DOHH2 (cell line): ENCODE results near the gene CCN5.
"Not testable (repeated sequence)": the region's sequence is repeated elsewhere in the genome, so short reads cannot be mapped to it uniquely, and the experiment has no call there.

Source experiments
- H3F3A ChIP-seq: fragments of 200-600 bp; sonication (generic), shearing (Covaris generic); 2 replicates; pipeline ENCODE4 v1.6.0; 2016; ENCODE audit warnings: antibody characterized with exemption, mild to moderate bottlenecking; ENCODE audit not compliant: control insufficient read depth, insufficient read depth
- H3K27ac ChIP-seq: fragments of 200-600 bp; sonication (generic); 2 replicates; pipeline ENCODE4 v1.5.1; 2014; ENCODE audit warnings: low read depth, mild to moderate bottlenecking, low read length, moderate library complexity
- H3K27me3 ChIP-seq: fragments of 200-600 bp; sonication (generic); 2 replicates; pipeline ENCODE4 v1.6.1; 2014; ENCODE audit warnings: mild to moderate bottlenecking, low read length, mixed read lengths; ENCODE audit not compliant: control insufficient read depth
- H3K36me3 ChIP-seq: fragments of 200-600 bp; sonication (generic); 2 replicates; pipeline ENCODE4 v1.6.1; 2014; ENCODE audit warnings: mild to moderate bottlenecking, low read length, moderate library complexity, mixed read lengths; ENCODE audit not compliant: control insufficient read depth
- H3K4me1 ChIP-seq: fragments of 200-600 bp; sonication (generic); 2 replicates; pipeline ENCODE4 v1.6.1; 2014; ENCODE audit warnings: mild to moderate bottlenecking, low read length, mixed read lengths; ENCODE audit not compliant: control insufficient read depth
- H3K4me2 ChIP-seq: fragments of 200-600 bp; sonication (generic); 2 replicates; pipeline ENCODE4 v1.6.0; 2014; ENCODE audit warnings: mild to moderate bottlenecking, low read length, moderate library complexity
- H3K4me3 ChIP-seq: fragments of 200-600 bp; sonication (generic); 2 replicates; pipeline ENCODE4 v1.5.1; 2014; ENCODE audit warnings: mild to moderate bottlenecking, low read length, mixed read lengths
- H3K79me2 ChIP-seq: fragments of 200-600 bp; sonication (generic); 2 replicates; pipeline ENCODE4 v1.6.1; 2014; ENCODE audit warnings: mild to moderate bottlenecking, low read length, mixed read lengths; ENCODE audit not compliant: control insufficient read depth
- H3K9me2 ChIP-seq: fragments of 200-600 bp; sonication (generic); replicated peaks from 2 replicates; pipeline ENCODE4 v1.6.1; 2014; ENCODE audit warnings: mild to moderate bottlenecking, low read length, mixed read lengths; ENCODE audit not compliant: control insufficient read depth
- H3K9me3 ChIP-seq: fragments of 200-600 bp; sonication (generic); 2 replicates; pipeline ENCODE4 v1.6.1; 2014; ENCODE audit warnings: antibody characterized with exemption, low read length, mixed read lengths; ENCODE audit not compliant: control insufficient read depth, insufficient read depth
- H4K20me1 ChIP-seq: fragments of 200-600 bp; sonication (generic); 2 replicates; pipeline ENCODE4 v1.6.0; 2014; ENCODE audit warnings: low read depth, mild to moderate bottlenecking, antibody characterized with exemption, low read length, moderate library complexity; ENCODE audit not compliant: control insufficient read depth, insufficient read depth
- EZH2phosphoT487 ChIP-seq: fragments of 200-600 bp; sonication (generic); IDR thresholded peaks from 2 replicates; pipeline ENCODE4 v1.6.1; 2017; ENCODE audit warnings: borderline replicate concordance, mild to moderate bottlenecking, antibody characterized with exemption, low read length, moderate library complexity, mixed read lengths
- TF ChIP-seq, protein P1 (sequence below): fragments of 200-600 bp; sonication (generic); IDR thresholded peaks from one replicate; pipeline ENCODE4 v1.5.1; 2014; ENCODE audit warnings: antibody characterized with exemption, mild to moderate bottlenecking, low read depth, low read length; ENCODE audit not compliant: poor library complexity, severe bottlenecking

The CCN5 gene

GRCh38 chr20:44696315-44696714 lies 18.9 kb upstream of the CCN5 start:
- H3K4me3 ChIP-seq, result no peak overlapping the region
- no peaks in the 10 kb centered on the region for H3K9me2 ChIP-seq
- H4K20me1 ChIP-seq, result no peaks in the 10 kb centered on the region
- peaks cover 12% of the 10 kb centered on the region for H3K4me1 ChIP-seq
- no peaks in the 10 kb centered on the region for H3K9me3 ChIP-seq
- no peak overlapping the region for H3K4me2 ChIP-seq
- H3K36me3 ChIP-seq, result no peaks in the 10 kb centered on the region
- no peaks in the 10 kb centered on the region for H3F3A ChIP-seq
- no peaks in the 10 kb centered on the region for H3K79me2 ChIP-seq
- no peak overlapping the region for H3K27ac ChIP-seq
- TF ChIP-seq, protein P1, sequence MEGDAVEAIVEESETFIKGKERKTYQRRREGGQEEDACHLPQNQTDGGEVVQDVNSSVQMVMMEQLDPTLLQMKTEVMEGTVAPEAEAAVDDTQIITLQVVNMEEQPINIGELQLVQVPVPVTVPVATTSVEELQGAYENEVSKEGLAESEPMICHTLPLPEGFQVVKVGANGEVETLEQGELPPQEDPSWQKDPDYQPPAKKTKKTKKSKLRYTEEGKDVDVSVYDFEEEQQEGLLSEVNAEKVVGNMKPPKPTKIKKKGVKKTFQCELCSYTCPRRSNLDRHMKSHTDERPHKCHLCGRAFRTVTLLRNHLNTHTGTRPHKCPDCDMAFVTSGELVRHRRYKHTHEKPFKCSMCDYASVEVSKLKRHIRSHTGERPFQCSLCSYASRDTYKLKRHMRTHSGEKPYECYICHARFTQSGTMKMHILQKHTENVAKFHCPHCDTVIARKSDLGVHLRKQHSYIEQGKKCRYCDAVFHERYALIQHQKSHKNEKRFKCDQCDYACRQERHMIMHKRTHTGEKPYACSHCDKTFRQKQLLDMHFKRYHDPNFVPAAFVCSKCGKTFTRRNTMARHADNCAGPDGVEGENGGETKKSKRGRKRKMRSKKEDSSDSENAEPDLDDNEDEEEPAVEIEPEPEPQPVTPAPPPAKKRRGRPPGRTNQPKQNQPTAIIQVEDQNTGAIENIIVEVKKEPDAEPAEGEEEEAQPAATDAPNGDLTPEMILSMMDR, result no peak
- TF ChIP-seq EZH2phosphoT487, result no peak
- H3K27me3 ChIP-seq, result no peaks in the 10 kb centered on the region

DNA sequence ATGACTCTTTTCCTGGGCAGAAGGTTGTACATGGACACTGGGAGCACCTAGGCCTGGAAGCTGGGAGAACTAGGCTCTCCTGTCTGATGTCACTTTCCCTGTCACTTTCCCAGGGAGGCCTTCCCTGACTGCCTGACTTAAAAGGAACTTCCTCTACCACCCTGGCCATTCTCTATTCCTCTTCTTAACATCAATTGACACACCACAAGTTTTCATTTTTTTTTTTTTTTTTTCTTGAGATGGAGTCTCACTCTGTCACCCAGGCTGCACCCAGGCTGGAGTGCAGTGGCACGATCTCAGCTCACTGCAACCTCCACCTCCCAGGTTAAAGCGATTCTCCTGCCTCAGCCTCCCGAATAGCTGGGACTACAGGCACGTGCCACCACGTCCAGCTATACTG lies 18.1 kb upstream of the CCN5 start:
- H3K4me2 ChIP-seq, H3K79me2 ChIP-seq, H3K4me3 ChIP-seq, H3K36me3 ChIP-seq, H3K9me2 ChIP-seq, H3K9me3 ChIP-seq, H4K20me1 ChIP-seq, H3K27me3 ChIP-seq, H3K27ac ChIP-seq, H3F3A ChIP-seq: not testable (repeated sequence)
- H3K4me1 ChIP-seq, result peaks cover 12% of the 10 kb centered on the region

- Histone ChIP-seq H3K27ac (no peak overlapping the region), H3K4me1 (peaks cover 22% of the 10 kb centered on the region), H3K4me3 (no peak overlapping the region), H3K9me2 (no peaks in the 10 kb centered on the region), H3K9me3 (no peaks in the 10 kb centered on the region), H3K79me2 (no peaks in the 10 kb centered on the region), H3F3A (no peaks in the 10 kb centered on the region), H3K4me2 (no peak overlapping the region), H3K27me3 (no peaks in the 10 kb centered on the region), H4K20me1 (no peaks in the 10 kb centered on the region), H3K36me3 (no peaks in the 10 kb centered on the region)
- no peak for TF ChIP-seq EZH2phosphoT487
- TF ChIP-seq, protein P1, result no peak
Observed at GRCh38 chr20:44698351-44698750, 16.8 kb upstream of the CCN5 start.

DNA sequence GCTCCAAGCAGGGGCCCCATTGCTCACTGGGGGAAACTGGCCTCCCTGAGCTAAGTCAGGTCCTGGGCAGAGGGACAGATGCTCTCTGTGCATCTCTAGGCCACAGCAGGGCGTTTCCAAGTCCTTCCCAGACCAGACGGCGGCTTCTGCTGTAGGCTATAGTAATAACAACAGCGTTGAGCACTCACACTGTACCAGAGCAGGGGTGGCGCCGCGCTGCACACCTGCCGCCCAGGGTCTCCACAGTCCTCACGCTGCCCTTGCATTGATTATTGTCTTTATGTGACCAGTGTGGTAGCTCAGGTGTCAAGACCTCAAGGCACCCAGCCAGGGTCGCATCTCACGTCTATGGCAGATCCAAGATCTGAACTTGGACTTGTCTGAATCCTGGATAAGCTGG lies 14.9 kb upstream of the CCN5 start:
- no peaks in the 10 kb centered on the region for H3K9me2 ChIP-seq
- H3K9me3 ChIP-seq, result no peaks in the 10 kb centered on the region
- peaks cover 22% of the 10 kb centered on the region for H3K4me1 ChIP-seq
- H3K79me2 ChIP-seq, result no peaks in the 10 kb centered on the region
- H3K4me2 ChIP-seq, result no peak overlapping the region
- H3F3A ChIP-seq, result no peaks in the 10 kb centered on the region
- H3K36me3 ChIP-seq, result no peaks in the 10 kb centered on the region
- TF ChIP-seq, protein P1, result no peak
- no peak for TF ChIP-seq EZH2phosphoT487
- no peak overlapping the region for H3K27ac ChIP-seq
- no peaks in the 10 kb centered on the region for H3K27me3 ChIP-seq
- no peaks in the 10 kb centered on the region for H4K20me1 ChIP-seq
- H3K4me3 ChIP-seq, result no peak overlapping the region
